ENCODE measurements around the gene ODF4. TPM values are rescaled to one million over a fixed set of nuclear protein-coding genes. Genes with fewer than 3 reads are reported as not detected.

ODF4 gene
- total and polyA plus RNA-seq, 2 of the 13 experiments (the other 11 are each of a cell fraction or from before 2014, with no cell fraction given) = not detected

GRCh38 chr17:8383143-8383822 lies 43.6 kb downstream of the ODF4 start, which contains the start of gene RPL26 (continued):
- TF ChIP-seq THRA (CRISPR knock-in tag; IDR thresholded peaks at IDR 0.05; ENCODE audit: borderline replicate concordance) (no peak; the same call in 1 of the 2 replicates), TOPORS (CRISPR knock-in tag; IDR thresholded peaks at IDR 0.05) (peak; percentile 55), ZNF691 (CRISPR knock-in tag; IDR thresholded peaks at IDR 0.05; ENCODE audit: borderline replicate concordance, low read depth) (no peak; the same call in 1 of the 2 replicates), SALL2 (CRISPR knock-in tag; IDR thresholded peaks at IDR 0.05) (peak; percentile 68), ZNF234 (CRISPR knock-in tag; conservative IDR thresholded peaks at IDR 0.05) (no peak), BCL3 (CRISPR knock-in tag; IDR thresholded peaks at IDR 0.05) (no peak), ESRRA (CRISPR knock-in tag; IDR thresholded peaks at IDR 0.05; ENCODE audit: low read depth) (no peak), CEBPZ (IDR thresholded peaks at IDR 0.05; ENCODE audit: low read length) (no peak), ZNF672 (CRISPR knock-in tag; IDR thresholded peaks at IDR 0.05) (0 out of 2 replicates have a peak, but pooled peaks have one; percentile 11), ZNF704 (CRISPR knock-in tag; IDR thresholded peaks at IDR 0.05; ENCODE audit: borderline replicate concordance) (no peak), GATA4 (IDR thresholded peaks at IDR 0.05; ENCODE audit: borderline replicate concordance, low read depth) (0 out of 2 replicates have a peak, but pooled peaks have one; percentile 48), HMGXB4 (CRISPR knock-in tag; IDR thresholded peaks at IDR 0.05; ENCODE audit: borderline replicate concordance in 1 of 2, low read depth in 1 of 2) (peak; percentile 97 to 98), ZNF773 (CRISPR knock-in tag; IDR thresholded peaks at IDR 0.05; ENCODE audit: borderline replicate concordance) (no peak), KLF11 (CRISPR knock-in tag; IDR thresholded peaks at IDR 0.05) (no peak; the same call in 1 of the 2 replicates)
